Large intestine (tissue), 3 donors: ENCODE data around the gene CARD14. TPM values are rescaled to one million over a fixed set of nuclear protein-coding genes. Genes with fewer than 3 reads are reported as not detected.

ENCODE experiments used
- DNase-seq, 2 donors: peaks; one replicate each; pipeline versions ENCODE4 v3.0.0 to v3.0.0-alpha.2; 2013
- H3K27ac ChIP-seq: one replicate; pipeline ENCODE4 v1.5.1; 2013; ENCODE audit warnings: low read length
- H3K27me3 ChIP-seq: 2 replicates; pipeline ENCODE4 v1.6.1; 2013; ENCODE audit warnings: low read length; ENCODE audit not compliant: control insufficient read depth, insufficient read depth
- H3K36me3 ChIP-seq: 2 replicates; pipeline ENCODE4 v1.6.1; 2013; ENCODE audit warnings: low read length; ENCODE audit not compliant: control insufficient read depth, insufficient read depth
- H3K4me1 ChIP-seq: one replicate; pipeline ENCODE4 v1.6.1; 2013; ENCODE audit warnings: low read length; ENCODE audit not compliant: control insufficient read depth, insufficient read depth
- H3K4me3 ChIP-seq: one replicate; pipeline ENCODE4 v1.5.1; 2013; ENCODE audit warnings: low read length
- H3K9me3 ChIP-seq: one replicate; pipeline ENCODE4 v1.6.1; 2013; ENCODE audit warnings: mild to moderate bottlenecking, low read depth, low read length, moderate library complexity; ENCODE audit not compliant: control insufficient read depth
- WGBS: methylation state at CpG from one replicate; pipeline ENCODE4 v1.1.5; 2013; ENCODE audit warnings: low lambda C conversion rate; ENCODE audit not compliant: insufficient coverage; 5-methylcytosine and 5-hydroxymethylcytosine counted together
- polyA plus RNA-seq: library from polyadenylated mRNA; unstranded; fragments of 120-200 nt; gene quantifications from one replicate; pipeline ENCODE4 v1.2.1, GENCODE V29; 2013

The CARD14 gene
- polyA plus RNA-seq, 1 donor = 3.2 TPM

GRCh38 chr17:80223838-80224497, 54.1 kb downstream of the CARD14 start:
- WGBS = no CpG with 5 or more reads among the region's 11 CpGs
- DNase-seq = no peak
- Histone ChIP-seq H3K9me3 (no peaks in the 10 kb centered on the region), H3K27me3 (no peaks in the 10 kb centered on the region), H3K4me3 (no peak overlapping the region), H3K36me3 (peaks cover 56% of the 10 kb centered on the region), H3K4me1 (peaks cover 16% of the 10 kb centered on the region), H3K27ac (no peak overlapping the region)

DNA sequence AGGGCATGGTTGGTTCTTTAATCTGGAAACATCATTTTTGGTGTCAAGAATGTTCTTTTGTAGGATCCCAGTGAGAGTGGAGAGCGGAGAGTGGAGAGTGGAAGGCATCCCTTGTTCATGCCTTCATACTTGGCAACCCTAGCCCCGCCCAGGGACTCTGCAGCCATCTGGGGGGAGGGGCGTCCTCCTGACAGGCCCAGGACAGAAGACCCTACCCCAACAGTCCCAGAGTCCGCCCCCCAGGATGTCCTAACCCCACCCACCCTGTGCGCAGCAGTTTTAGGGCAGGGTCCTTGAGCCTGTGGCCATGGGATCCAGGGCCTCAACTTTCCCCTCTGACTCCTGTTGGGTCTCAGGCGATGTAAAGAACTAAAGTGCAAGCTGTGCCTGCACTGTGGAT, 54.9 kb downstream of the CARD14 start:
- Histone ChIP-seq H3K4me1 (peaks cover 16% of the 10 kb centered on the region), H3K9me3 (no peaks in the 10 kb centered on the region), H3K4me3 (no peak overlapping the region), H3K36me3 (peaks cover 60% of the 10 kb centered on the region), H3K27me3 (no peaks in the 10 kb centered on the region), H3K27ac (no peak overlapping the region)
- DNase-seq = no peak
- WGBS = no CpG with 5 or more reads among the region's 6 CpGs

GRCh38 chr17:80225230-80225629, 55.4 kb downstream of the CARD14 start:
- no peak for DNase-seq
- Histone ChIP-seq H3K4me3 (no peak overlapping the region), H3K4me1 (peaks cover 16% of the 10 kb centered on the region), H3K9me3 (no peaks in the 10 kb centered on the region), H3K27me3 (no peaks in the 10 kb centered on the region), H3K36me3 (peaks cover 62% of the 10 kb centered on the region), H3K27ac (no peak overlapping the region)
- no CpG with 5 or more reads among the region's 6 CpGs for WGBS

DNA sequence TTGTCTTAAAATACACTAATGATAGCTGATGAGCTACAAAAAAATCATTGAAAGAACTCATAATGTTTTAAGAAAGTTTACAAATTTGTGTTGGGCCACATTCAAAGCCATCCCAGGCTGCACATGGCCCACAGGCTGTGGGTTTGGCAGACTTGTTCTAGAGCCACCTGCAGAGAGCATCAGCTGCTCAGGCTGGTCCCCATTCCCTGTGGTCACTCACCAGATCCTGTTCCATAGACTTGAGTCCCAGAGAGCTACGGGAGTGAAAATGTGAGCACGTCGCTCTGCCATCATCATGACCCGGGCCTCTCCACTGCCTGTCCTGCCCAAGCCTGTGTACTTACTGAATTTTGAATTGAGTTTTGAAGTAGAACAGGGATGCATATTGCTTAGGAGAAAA, 57.3 kb downstream of the CARD14 start:
- Histone ChIP-seq H3K36me3 (peaks cover 71% of the 10 kb centered on the region), H3K27ac (no peak overlapping the region), H3K4me1 (peaks cover 11% of the 10 kb centered on the region), H3K27me3 (no peaks in the 10 kb centered on the region), H3K4me3 (no peak overlapping the region), H3K9me3 (peaks cover 2% of the 10 kb centered on the region)
- no peak for DNase-seq
- no CpG with 5 or more reads among the region's 4 CpGs for WGBS

DNA sequence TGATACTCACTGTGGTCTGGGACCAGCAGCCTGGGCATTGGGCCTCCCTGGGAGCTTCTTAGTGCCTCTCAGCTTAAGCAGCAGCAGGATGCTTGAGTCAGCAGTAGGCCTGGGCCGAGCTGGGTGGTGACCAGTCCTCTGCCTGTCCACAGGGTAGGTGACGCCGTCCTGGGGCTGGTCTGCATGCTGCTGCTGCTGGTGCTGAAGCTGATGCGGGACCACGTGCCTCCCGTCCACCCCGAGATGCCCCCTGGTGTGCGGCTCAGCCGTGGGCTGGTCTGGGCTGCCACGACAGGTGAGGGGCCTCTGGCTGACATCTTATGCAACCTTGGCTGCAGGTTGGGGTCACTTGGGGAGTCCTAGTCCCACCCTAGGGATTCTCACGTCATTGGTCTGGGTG, 57.8 kb downstream of the CARD14 start:
- DNase-seq = no peak
- peaks cover 69% of the 10 kb centered on the region for H3K36me3 ChIP-seq
- peaks cover 7% of the 10 kb centered on the region for H3K9me3 ChIP-seq
- no peak overlapping the region for H3K27ac ChIP-seq
- H3K27me3 ChIP-seq = no peaks in the 10 kb centered on the region
- WGBS = no CpG with 5 or more reads among the region's 11 CpGs
- no peak overlapping the region for H3K4me3 ChIP-seq
- peaks cover 7% of the 10 kb centered on the region for H3K4me1 ChIP-seq

- no peak overlapping the region for H3K27ac ChIP-seq
- H3K4me1 ChIP-seq = no peaks in the 10 kb centered on the region
- H3K27me3 ChIP-seq = no peaks in the 10 kb centered on the region
- WGBS = 100% methylated on average over 1 of the region's 14 CpGs
- H3K36me3 ChIP-seq = peaks cover 69% of the 10 kb centered on the region
- peaks cover 9% of the 10 kb centered on the region for H3K9me3 ChIP-seq
- H3K4me3 ChIP-seq = no peak overlapping the region
- DNase-seq = no peak
These were observed 58.6 kb downstream of the CARD14 start for GRCh38 chr17:80228477-80228876.

DNA sequence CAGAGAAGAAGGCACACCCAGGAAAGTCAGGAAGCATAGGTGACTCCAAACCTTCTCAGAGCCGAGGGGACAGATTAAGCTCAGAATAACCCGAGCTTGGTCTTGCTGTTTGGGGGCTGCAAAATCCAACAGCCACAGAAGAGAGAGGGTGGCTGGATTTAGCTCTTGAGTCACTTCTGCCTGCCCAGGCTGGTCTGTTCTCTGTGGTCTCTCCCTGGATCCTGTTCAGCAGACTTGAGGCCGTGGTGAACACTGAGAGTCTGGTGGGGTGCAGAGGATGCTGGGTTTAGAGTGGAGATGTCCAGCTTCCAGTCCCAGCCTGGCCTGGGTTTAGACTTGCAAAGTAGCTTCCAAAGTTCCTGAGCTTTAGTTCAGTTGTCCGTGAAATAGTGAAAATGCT, 59.2 kb downstream of the CARD14 start:
- no peak for DNase-seq
- peaks cover 67% of the 10 kb centered on the region for H3K36me3 ChIP-seq
- H3K27me3 ChIP-seq = no peaks in the 10 kb centered on the region
- no peak overlapping the region for H3K27ac ChIP-seq
- 100% methylated on average over 1 of the region's 4 CpGs for WGBS
- H3K4me1 ChIP-seq = no peaks in the 10 kb centered on the region
- H3K9me3 ChIP-seq = peaks cover 9% of the 10 kb centered on the region
- H3K4me3 ChIP-seq = no peak overlapping the region

DNA sequence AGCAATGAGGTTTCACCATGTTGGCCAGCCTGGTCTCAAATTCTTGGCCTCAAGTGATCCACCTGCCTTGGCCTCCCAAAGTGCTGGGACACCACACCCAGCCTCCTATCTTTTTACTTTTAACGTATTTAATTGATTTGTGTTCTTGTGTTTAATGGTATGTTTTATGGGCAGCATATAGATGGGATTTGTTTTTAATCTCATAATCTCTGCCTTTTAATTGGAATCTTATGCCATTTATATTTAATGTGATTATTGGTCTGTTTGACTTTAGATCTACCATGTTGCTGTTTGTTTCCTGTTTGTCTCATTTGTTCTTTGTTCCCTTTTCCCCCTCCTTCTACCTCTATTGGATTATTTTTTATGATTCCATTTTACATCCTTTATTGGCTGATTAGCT, 62.6 kb downstream of the CARD14 start:
- H3K9me3 ChIP-seq = peaks cover 9% of the 10 kb centered on the region
- no peak for DNase-seq
- no peaks in the 10 kb centered on the region for H3K27me3 ChIP-seq
- peaks cover 67% of the 10 kb centered on the region for H3K36me3 ChIP-seq
- WGBS = no CpG with 5 or more reads among the region's 1 CpG
- H3K4me1 ChIP-seq = no peaks in the 10 kb centered on the region
- H3K4me3 ChIP-seq = no peak overlapping the region
- H3K27ac ChIP-seq = no peak overlapping the region

DNA sequence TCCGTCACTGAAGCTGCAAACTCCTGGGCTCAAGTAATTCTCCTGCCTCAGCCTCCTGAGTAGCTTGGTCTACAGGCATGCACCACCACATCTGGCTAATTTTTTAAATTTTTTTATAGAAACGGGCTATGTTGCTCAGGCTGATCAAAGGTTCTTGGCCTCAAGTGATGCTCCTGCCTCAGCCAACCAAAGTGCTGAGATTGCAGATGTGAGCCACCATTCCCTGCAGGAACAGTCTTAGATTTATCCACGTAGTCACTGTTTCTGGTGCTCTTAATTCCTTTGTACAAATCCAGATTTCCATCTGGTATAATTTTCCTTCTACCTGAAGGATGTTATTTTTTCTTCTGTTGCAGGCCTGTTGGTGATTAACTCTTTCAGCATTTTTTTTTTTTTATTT, 63.4 kb downstream of the CARD14 start:
- WGBS = no CpG with 5 or more reads among the region's 3 CpGs
- H3K36me3 ChIP-seq = peaks cover 67% of the 10 kb centered on the region
- H3K27ac ChIP-seq = no peak overlapping the region
- no peak for DNase-seq
- peaks cover 9% of the 10 kb centered on the region for H3K9me3 ChIP-seq
- H3K4me1 ChIP-seq = no peaks in the 10 kb centered on the region
- no peak overlapping the region for H3K4me3 ChIP-seq
- H3K27me3 ChIP-seq = no peaks in the 10 kb centered on the region

DNA sequence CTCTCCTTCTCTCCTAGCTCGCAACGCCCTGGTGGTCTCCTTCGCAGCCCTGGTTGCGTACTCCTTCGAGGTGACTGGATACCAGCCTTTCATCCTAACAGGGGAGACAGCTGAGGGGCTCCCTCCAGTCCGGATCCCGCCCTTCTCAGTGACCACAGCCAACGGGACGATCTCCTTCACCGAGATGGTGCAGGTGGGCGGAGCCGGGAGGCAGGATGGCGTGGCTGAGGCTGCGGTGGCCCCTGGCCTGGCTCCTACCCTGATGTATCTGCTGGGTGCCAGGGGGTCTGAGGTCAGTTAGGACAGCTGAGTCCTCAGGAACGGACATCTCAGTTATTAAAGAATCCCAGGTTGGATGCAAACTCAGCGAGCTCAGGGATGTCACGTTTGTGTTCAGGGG, 67.1 kb downstream of the CARD14 start:
- no CpG with 5 or more reads among the region's 17 CpGs for WGBS
- DNase-seq = no peak
- peaks cover 64% of the 10 kb centered on the region for H3K36me3 ChIP-seq

DNA sequence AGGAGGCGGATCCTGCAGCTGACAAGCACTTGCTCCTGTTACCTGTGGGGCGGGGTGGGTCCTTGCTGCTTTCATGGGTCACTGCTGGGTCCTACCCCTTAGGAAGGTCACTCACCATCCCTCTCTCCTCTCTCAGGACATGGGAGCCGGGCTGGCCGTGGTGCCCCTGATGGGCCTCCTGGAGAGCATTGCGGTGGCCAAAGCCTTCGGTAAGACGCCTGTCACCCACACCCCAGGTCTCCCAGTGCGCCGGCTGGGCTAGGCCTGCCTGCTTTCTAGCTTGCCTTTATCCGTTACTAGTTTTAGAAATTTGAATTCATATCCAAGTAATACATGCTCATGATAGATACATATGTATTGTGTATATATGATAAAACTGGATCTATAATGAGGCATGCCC, 67.6 kb downstream of the CARD14 start:
- Histone ChIP-seq H3K4me3 (no peak overlapping the region), H3K9me3 (peaks cover 5% of the 10 kb centered on the region), H3K36me3 (peaks cover 64% of the 10 kb centered on the region), H3K27me3 (no peaks in the 10 kb centered on the region), H3K4me1 (no peaks in the 10 kb centered on the region), H3K27ac (no peak overlapping the region)
- no peak for DNase-seq
- WGBS = no CpG with 5 or more reads among the region's 10 CpGs

More for the DNA sequence above, 67.1 kb downstream of the CARD14 start:
- Histone ChIP-seq H3K9me3 (peaks cover 9% of the 10 kb centered on the region), H3K27ac (no peak overlapping the region), H3K27me3 (no peaks in the 10 kb centered on the region), H3K4me1 (no peaks in the 10 kb centered on the region), H3K4me3 (no peak overlapping the region)
